SKM-1 (cell line): ENCODE measurements around the gene OXSR1.
"Not testable (repeated sequence)": the region's sequence is repeated elsewhere in the genome, so short reads cannot be mapped to it uniquely, and the experiment has no call there.

Experiments used
- DNase-seq: peaks from one replicate; lab custom pipeline; 2025; ENCODE audit not compliant: unreplicated experiment; lab: John Stamatoyannopoulos, UW

OXSR1 gene

GRCh38 chr3:38141952-38142273, 23.4 kb upstream of the OXSR1 start:
- no peak for DNase-seq

GRCh38 chr3:38142959-38143358, 22.4 kb upstream of the OXSR1 start:
- no peak for DNase-seq

GRCh38 chr3:38143511-38143910, 21.8 kb upstream of the OXSR1 start:
- DNase-seq, result no peak

GRCh38 chr3:38146504-38146903, 18.8 kb upstream of the OXSR1 start:
- no peak for DNase-seq

- peak; percentile 69 for DNase-seq
These were observed 17.9 kb upstream of the OXSR1 start for GRCh38 chr3:38147421-38147820.

- DNase-seq, result peak; percentile 77
These were observed 16.9 kb upstream of the OXSR1 start for GRCh38 chr3:38148311-38148882.

GRCh38 chr3:38149708-38150107, 15.6 kb upstream of the OXSR1 start:
- DNase-seq, result peak; percentile 78

GRCh38 chr3:38150780-38151528, 14.4 kb upstream of the OXSR1 start:
- no peak for DNase-seq

- no peak for DNase-seq
These were observed 13.6 kb upstream of the OXSR1 start for GRCh38 chr3:38151667-38152265.

GRCh38 chr3:38152609-38153008, 12.7 kb upstream of the OXSR1 start:
- no peak for DNase-seq

- no peak for DNase-seq
These were observed 12.1 kb upstream of the OXSR1 start for GRCh38 chr3:38153221-38153620.

GRCh38 chr3:38154033-38154494, 11.3 kb upstream of the OXSR1 start:
- DNase-seq, result no peak

- DNase-seq, result no peak
These were observed 10.6 kb upstream of the OXSR1 start for GRCh38 chr3:38154625-38155255.

- DNase-seq, result no peak
These were observed 9.5 kb upstream of the OXSR1 start for GRCh38 chr3:38155825-38156224.

GRCh38 chr3:38157117-38157516, 8.2 kb upstream of the OXSR1 start:
- DNase-seq, result no peak

GRCh38 chr3:38157595-38157994, 7.7 kb upstream of the OXSR1 start:
- DNase-seq, result no peak

- DNase-seq, result no peak
These were observed 6.9 kb upstream of the OXSR1 start for GRCh38 chr3:38158472-38158871.

GRCh38 chr3:38160704-38161103, 4.6 kb upstream of the OXSR1 start:
- not testable (repeated sequence) for DNase-seq

- DNase-seq, result no peak
These were observed 2.1 kb upstream of the OXSR1 start for GRCh38 chr3:38163117-38163840.

GRCh38 chr3:38163841-38164642, 1.3 kb upstream of the OXSR1 start:
- DNase-seq, result no peak

GRCh38 chr3:38164643-38164951, 740 bp upstream of the OXSR1 start:
- DNase-seq, result no peak
